GM12874 (cell line): Measurements from ENCODE around the gene MAP3K14.

Source experiments
- TF ChIP-seq, protein P1 (sequence below): IDR thresholded peaks from 2 replicates; pipeline ENCODE4 v1.5.1; 2011; ENCODE audit warnings: low read depth, mild to moderate bottlenecking, control low read depth, low read length, moderate library complexity; ENCODE audit not compliant: insufficient read depth

Gene MAP3K14

DNA sequence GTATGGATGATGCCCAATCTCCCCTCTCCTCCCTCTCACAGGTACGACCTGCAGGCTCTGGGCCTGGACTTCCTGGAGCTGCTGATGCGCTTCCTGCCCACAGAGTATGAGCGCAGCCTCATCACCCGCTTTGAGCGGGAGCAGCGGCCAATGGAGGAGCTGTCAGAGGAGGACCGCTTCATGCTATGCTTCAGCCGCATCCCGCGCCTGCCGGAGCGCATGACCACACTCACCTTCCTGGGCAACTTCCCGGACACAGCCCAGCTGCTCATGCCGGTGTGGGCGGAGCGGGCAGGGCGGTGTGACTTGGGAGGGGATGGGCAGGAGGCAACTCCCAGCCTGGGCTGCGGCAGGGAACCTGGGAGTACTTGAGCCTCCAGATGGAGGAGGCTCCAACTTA is 73.1 kb downstream of the MAP3K14 start:
- TF ChIP-seq, protein P1, sequence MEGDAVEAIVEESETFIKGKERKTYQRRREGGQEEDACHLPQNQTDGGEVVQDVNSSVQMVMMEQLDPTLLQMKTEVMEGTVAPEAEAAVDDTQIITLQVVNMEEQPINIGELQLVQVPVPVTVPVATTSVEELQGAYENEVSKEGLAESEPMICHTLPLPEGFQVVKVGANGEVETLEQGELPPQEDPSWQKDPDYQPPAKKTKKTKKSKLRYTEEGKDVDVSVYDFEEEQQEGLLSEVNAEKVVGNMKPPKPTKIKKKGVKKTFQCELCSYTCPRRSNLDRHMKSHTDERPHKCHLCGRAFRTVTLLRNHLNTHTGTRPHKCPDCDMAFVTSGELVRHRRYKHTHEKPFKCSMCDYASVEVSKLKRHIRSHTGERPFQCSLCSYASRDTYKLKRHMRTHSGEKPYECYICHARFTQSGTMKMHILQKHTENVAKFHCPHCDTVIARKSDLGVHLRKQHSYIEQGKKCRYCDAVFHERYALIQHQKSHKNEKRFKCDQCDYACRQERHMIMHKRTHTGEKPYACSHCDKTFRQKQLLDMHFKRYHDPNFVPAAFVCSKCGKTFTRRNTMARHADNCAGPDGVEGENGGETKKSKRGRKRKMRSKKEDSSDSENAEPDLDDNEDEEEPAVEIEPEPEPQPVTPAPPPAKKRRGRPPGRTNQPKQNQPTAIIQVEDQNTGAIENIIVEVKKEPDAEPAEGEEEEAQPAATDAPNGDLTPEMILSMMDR = no peak

DNA sequence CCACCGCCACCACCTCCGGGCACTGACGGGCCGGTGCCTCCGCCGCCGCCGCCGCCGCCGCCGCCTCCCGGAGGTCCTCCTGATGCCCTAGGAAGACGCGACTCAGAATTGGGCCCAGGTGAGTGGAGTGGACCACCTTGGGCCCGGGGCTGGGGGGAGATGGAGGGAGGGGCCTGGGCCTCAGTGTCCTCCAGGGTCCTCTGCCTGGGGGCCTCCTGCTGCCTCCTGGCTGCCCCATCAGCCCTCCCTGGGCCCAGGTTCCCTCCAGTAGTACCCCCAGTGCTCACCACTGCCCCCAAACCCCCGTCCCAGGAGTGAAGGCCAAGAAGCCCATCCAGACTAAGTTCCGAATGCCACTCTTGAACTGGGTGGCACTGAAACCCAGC is 74.8 kb downstream of the MAP3K14 start:
- TF ChIP-seq, protein P1 = no peak

DNA sequence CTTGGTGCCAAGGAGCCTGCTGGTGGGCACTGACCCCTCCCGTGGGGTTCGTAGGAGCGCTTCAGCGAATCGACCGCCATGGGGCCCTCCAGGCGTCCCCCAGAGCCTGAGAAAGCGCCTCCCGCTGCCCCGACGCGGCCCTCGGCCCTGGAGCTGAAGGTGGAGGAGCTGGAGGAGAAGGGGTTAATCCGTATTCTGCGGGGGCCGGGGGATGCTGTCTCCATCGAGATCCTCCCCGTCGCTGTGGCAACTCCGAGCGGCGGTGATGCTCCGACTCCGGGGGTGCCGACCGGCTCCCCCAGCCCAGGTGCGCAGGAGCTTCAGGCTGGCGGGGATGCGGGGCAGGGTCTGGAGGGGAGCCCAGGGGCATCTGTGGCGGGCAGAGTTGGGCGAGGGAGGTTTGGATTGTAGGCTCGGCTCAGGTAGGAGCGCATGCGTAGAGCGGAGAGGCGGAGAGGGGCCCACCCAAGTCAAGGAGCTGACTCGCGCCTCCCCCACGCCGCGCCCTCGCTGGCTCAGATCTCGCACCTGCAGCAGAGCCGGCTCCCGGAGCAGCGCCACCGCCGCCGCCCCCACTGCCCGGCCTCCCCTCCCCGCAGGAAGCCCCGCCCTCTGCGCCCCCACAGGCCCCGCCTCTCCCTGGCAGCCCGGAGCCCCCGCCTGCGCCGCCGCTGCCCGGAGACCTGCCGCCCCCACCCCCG is 75.3 kb downstream of the MAP3K14 start:
- TF ChIP-seq, protein P1 = no peak

DNA sequence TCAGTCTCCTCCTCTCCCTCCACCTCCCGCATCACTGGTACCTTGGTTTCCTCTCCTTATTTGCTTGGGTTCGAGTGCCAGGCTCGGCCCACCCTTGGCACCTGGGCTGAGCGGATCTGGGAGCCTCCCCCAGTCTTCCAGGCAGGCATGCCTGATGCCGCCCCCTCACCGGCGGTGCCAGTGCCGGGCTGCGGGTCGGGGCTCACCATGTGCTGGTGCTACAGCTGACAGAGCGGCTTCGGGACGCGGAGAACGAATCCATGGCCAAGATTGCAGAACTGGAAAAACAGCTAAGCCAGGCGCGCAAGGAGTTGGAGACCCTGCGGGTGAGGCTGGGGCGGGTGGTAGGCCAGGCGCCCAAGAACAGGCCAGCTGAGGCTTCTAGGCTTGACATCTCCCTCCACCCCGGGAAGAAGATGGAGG is 75.9 kb downstream of the MAP3K14 start:
- TF ChIP-seq, protein P1 = no peak

DNA sequence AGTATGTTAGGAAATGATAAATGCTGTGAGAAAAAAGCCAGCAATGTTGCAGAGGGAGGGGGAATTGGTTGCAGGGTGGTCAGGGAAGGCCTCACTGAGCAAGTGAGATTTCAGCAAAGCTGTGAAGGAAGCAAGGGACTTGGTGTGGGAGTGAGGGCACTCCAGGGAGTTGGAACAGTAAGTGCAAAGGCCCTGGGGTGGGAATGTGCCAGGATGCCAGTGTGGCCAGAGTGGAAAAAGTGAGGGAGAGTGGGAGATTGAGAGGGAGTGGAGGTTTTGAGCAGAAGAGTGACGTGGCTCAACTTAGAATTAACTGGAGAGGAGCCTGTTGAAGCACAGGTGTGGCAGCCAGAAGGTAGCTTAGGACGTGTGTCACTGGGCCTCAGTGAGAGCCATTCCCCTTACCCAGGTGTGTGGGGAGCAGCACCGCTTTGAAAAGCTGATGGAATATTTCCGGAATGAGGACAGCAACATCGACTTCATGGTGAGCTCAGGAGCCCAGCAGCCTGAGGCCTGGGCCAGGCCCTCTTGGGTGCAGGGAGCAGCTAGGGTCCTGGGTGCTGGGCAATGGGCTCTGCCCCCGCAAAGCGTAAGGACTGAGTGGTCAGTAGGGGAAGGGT is 78.6 kb downstream of the MAP3K14 start:
- TF ChIP-seq, protein P1 = no peak

DNA sequence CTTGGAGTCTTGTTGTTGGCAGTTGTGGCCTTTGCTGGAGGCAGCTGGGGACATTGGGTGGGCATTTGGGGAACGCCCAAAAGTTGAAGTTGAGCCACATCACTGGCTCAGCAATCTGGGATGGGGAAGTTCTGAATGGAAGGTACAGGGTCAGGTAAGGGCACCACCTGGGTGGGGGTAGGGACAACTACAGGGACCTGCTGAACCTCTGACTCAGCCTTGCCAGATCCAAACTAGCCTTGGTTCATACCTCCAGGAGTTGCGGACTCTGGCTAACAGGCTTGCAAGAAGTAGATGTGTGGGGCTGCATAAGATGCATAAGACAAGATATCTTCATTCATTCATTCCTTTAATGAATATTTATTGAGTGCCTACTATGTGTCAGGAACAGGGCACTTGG is 79.1 kb downstream of the MAP3K14 start:
- TF ChIP-seq, protein P1 = no peak

DNA sequence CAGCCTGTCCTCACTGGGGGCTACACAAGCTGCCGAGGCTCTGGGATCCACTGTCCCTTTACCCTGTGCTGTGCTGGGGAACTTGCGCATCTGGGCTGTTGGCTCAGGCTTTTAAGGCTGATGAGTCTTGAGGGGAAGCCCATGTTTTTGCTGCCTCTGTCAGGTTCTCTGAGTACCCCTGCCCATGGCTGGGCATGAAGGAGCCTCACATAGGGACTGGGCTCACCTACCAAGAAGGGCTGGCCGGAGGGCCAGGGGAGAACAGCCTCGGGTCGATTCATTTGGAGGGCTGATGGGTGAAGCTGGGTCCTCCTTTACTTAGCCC is 80.6 kb downstream of the MAP3K14 start:
- TF ChIP-seq, protein P1 = no peak
